ENCODE measurements around the gene CD82. TPM values are rescaled to one million over a fixed set of nuclear protein-coding genes. Genes with fewer than 3 reads are reported as not detected.

The CD82 gene
- total and polyA plus RNA-seq, 2 donors from 2014 or later: 59.3 to 94.4 TPM

DNA sequence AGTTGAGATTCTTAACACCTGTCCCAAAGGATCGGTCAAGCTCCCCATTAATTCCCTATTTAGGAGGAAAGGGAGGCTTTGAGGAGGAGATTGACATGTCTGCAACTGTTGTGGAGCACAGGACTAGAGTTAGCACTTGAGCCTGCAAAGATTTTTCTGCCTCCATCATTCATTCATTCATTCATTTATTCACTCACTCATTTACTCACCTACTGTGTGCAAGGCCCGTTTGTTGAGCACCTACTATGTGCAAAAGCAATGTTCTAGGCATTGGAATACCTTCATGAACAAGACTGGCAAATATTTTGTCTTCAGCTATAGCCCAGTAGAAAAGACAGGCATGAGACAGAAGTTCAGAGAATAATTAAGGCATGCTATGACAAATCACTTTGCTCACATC is 43.2 kb upstream of the CD82 start:
- no peak for DNase-seq
- TF ChIP-seq, protein P1, sequence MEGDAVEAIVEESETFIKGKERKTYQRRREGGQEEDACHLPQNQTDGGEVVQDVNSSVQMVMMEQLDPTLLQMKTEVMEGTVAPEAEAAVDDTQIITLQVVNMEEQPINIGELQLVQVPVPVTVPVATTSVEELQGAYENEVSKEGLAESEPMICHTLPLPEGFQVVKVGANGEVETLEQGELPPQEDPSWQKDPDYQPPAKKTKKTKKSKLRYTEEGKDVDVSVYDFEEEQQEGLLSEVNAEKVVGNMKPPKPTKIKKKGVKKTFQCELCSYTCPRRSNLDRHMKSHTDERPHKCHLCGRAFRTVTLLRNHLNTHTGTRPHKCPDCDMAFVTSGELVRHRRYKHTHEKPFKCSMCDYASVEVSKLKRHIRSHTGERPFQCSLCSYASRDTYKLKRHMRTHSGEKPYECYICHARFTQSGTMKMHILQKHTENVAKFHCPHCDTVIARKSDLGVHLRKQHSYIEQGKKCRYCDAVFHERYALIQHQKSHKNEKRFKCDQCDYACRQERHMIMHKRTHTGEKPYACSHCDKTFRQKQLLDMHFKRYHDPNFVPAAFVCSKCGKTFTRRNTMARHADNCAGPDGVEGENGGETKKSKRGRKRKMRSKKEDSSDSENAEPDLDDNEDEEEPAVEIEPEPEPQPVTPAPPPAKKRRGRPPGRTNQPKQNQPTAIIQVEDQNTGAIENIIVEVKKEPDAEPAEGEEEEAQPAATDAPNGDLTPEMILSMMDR (IDR thresholded peaks at IDR 0.05; ENCODE audit: borderline replicate concordance, extremely low read depth, insufficient read depth): no peak
- Histone ChIP-seq H3K27me3 (ENCODE audit: control insufficient read depth, insufficient read depth, low read length) (no peaks in the 10 kb centered on the region), H3K9me3 (ENCODE audit: control insufficient read depth in 2 of 3, insufficient read depth in 1 of 3, low read length in 3 of 3) (no peaks in the 10 kb centered on the region), H3K27ac (ENCODE audit: low read depth in 2 of 2, low read length in 2 of 2) (no peak overlapping the region), H3K4me3 (ENCODE audit: low read length in 3 of 3) (no peak overlapping the region), H3K9ac (ENCODE audit: low read length in 3 of 3) (no peak overlapping the region), H3K36me3 (ENCODE audit: control insufficient read depth in 2 of 3, insufficient read depth in 3 of 3, low read length in 3 of 3) (no peaks in the 10 kb centered on the region), H3K4me1 (ENCODE audit: control insufficient read depth in 2 of 3, insufficient read depth in 2 of 3, low read depth in 1 of 3, low read length in 3 of 3) (no peaks in the 10 kb centered on the region)
- intact Hi-C loops (cut with DNase I): no loop called here
- FAIRE-seq: no peak

DNA sequence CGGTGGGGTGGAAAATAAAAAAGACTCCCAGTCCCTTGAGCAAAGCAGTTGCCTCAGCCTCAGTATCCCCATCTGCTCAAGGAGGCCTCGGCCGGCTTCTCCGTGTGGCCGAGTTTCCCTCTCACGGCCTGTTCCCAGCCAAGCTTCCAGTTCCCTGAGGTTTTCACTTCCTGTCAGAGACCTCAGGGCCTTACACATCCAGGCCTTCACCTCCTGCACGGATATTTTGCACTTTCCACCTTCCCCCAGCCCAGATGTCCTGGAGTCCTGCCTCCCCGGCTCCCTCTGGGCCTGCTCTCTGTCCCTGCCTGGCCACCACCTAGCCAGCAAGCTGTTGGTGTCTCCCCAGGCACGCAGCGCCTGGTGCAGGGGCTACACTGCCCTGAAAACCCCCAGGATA is 41.1 kb upstream of the CD82 start:
- Histone ChIP-seq H3K27me3 (ENCODE audit: control insufficient read depth, insufficient read depth, low read length) (no peaks in the 10 kb centered on the region), H3K9me3 (ENCODE audit: control insufficient read depth in 2 of 3, insufficient read depth in 1 of 3, low read length in 3 of 3) (no peaks in the 10 kb centered on the region), H3K4me1 (ENCODE audit: control insufficient read depth in 2 of 3, insufficient read depth in 2 of 3, low read depth in 1 of 3, low read length in 3 of 3) (no peaks in the 10 kb centered on the region), H3K27ac (ENCODE audit: low read depth in 2 of 2, low read length in 2 of 2) (no peak overlapping the region), H3K4me3 (ENCODE audit: low read length in 3 of 3) (no peak overlapping the region), H3K9ac (ENCODE audit: low read length in 3 of 3) (no peak overlapping the region), H3K36me3 (ENCODE audit: control insufficient read depth in 2 of 3, insufficient read depth in 3 of 3, low read length in 3 of 3) (no peaks in the 10 kb centered on the region)
- TF ChIP-seq, protein P1 (IDR thresholded peaks at IDR 0.05; ENCODE audit: borderline replicate concordance, extremely low read depth, insufficient read depth): no peak
- intact Hi-C loops (cut with DNase I): no loop called here
- FAIRE-seq: no peak
- DNase-seq: no peak

DNA sequence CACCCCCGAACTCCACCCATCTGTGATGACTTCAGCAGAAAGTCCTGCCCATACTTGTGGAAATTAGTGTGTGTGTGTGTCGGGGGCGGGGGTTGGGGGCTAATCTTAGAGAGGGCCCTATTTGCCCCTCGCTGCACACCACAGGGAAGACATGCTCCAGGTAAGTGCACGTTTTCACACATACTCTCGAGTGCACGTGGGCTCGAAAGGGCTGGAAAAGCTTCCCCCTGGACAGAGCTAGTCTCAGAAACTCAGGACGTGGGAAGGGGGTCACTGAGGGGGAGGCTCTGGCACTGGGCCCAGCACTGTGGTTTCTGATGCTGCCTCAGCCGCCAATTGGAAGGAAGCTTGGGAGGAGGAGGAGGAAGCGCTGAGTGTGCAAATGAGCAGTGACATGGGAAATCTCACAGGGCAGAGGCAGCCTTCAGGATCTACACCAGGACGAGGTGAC is 40.7 kb upstream of the CD82 start:
- DNase-seq (peak in 3 of 5 donors; percentile 34 to 68 (median 37)), FAIRE-seq (no peak)
- H3K4me3 ChIP-seq (ENCODE audit: low read length in 3 of 3): no peak overlapping the region
- no peak overlapping the region for H3K27ac ChIP-seq (ENCODE audit: low read depth in 2 of 2, low read length in 2 of 2)
- TF ChIP-seq, protein P1 (IDR thresholded peaks at IDR 0.05; ENCODE audit: borderline replicate concordance, extremely low read depth, insufficient read depth): no peak
- H3K27me3 ChIP-seq (ENCODE audit: control insufficient read depth, insufficient read depth, low read length): no peaks in the 10 kb centered on the region
- intact Hi-C loops (cut with DNase I): no loop called here
- H3K9ac ChIP-seq (ENCODE audit: low read length in 3 of 3): no peak overlapping the region
- no peaks in the 10 kb centered on the region for H3K36me3 ChIP-seq (ENCODE audit: control insufficient read depth in 2 of 3, insufficient read depth in 3 of 3, low read length in 3 of 3)
- H3K4me1 ChIP-seq (ENCODE audit: control insufficient read depth in 2 of 3, insufficient read depth in 2 of 3, low read depth in 1 of 3, low read length in 3 of 3): no peaks in the 10 kb centered on the region
- no peaks in the 10 kb centered on the region for H3K9me3 ChIP-seq (ENCODE audit: control insufficient read depth in 2 of 3, insufficient read depth in 1 of 3, low read length in 3 of 3)

All from kidney (tissue), 14 donors.